ENCODE data around the gene RPS19. TPM values are rescaled to one million over a fixed set of nuclear protein-coding genes. Genes with fewer than 3 reads are reported as not detected.

RPS19 gene
- total and polyA plus RNA-seq, 4 donors: 275 to 655 (median 476) TPM

GRCh38 chr19:41897820-41898219, 37.8 kb downstream of the RPS19 start:
- TF ChIP-seq SP1 (IDR thresholded peaks at IDR 0.05) (no peak), YY1 (IDR thresholded peaks at IDR 0.05) (no peak), TAF1 (conservative IDR thresholded peaks at IDR 0.05) (no peak), JUND (IDR thresholded peaks at IDR 0.05) (no peak), FOXA2 (IDR thresholded peaks at IDR 0.05) (no peak), NR2F2 (IDR thresholded peaks at IDR 0.05) (no peak)
- TF ChIP-seq, protein P1, sequence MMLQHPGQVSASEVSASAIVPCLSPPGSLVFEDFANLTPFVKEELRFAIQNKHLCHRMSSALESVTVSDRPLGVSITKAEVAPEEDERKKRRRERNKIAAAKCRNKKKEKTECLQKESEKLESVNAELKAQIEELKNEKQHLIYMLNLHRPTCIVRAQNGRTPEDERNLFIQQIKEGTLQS (IDR thresholded peaks at IDR 0.05): no peak
- DNase-seq (ENCODE audit: low spot score): no peak
- Histone ChIP-seq H3K9me3 (ENCODE audit: control insufficient read depth in 4 of 4, low read length in 3 of 4) (no peaks in the 10 kb centered on the region), H3K27ac (ENCODE audit: low read depth in 1 of 2, low read length in 2 of 2) (no peak overlapping the region), H3K36me3 (ENCODE audit: control insufficient read depth in 4 of 4, insufficient read depth in 3 of 4, low read depth in 1 of 4, low read length in 3 of 4) (peaks cover 17 to 74% (median 22%) of the 10 kb centered on the region in 4 donors), H3K27me3 (ENCODE audit: control insufficient read depth in 4 of 4, insufficient read depth in 4 of 4, low read length in 3 of 4) (no peaks in the 10 kb centered on the region), H3K4me3 (ENCODE audit: low read depth in 1 of 3, low read length in 3 of 3) (no peak overlapping the region), H3K9ac (ENCODE audit: low read depth in 1 of 2, low read length in 2 of 2) (no peak overlapping the region), H3K4me1 (ENCODE audit: control insufficient read depth in 4 of 4, insufficient read depth in 4 of 4, low read length in 3 of 4) (no peaks in the 10 kb centered on the region)
- WGBS: 89% methylated on average over 24 of the region's 24 CpGs

DNA sequence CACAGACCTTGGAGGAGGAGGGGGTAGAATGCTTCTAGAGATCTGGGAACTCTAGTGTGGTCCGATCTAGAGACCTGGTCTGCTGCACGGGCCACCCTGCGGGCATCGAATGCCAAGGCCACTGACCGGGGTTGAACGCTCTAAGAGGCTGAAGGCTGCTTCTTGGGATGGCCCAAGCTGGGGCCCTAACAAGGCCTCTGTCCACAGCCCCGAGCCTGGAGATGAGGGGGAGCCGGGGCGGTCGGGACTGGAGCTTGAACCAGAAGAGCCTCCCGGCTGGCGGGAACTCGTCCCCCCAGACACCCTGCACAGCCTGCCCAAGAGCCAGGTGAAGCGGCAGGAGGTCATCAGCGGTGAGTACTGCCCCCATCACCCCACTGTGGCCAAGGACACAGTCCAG, 38.2 kb downstream of the RPS19 start:
- H3K27me3 ChIP-seq (ENCODE audit: control insufficient read depth in 4 of 4, insufficient read depth in 4 of 4, low read length in 3 of 4): no peaks in the 10 kb centered on the region
- no peak overlapping the region for H3K9ac ChIP-seq (ENCODE audit: low read depth in 1 of 2, low read length in 2 of 2)
- TF ChIP-seq JUND (IDR thresholded peaks at IDR 0.05): no peak
- TF ChIP-seq RXRA (IDR thresholded peaks at IDR 0.05): no peak
- no peak for TF ChIP-seq HNF4A (conservative IDR thresholded peaks at IDR 0.05)
- no peak for TF ChIP-seq MAX (IDR thresholded peaks at IDR 0.05)
- no peak for TF ChIP-seq SP1 (IDR thresholded peaks at IDR 0.05)
- TF ChIP-seq YY1 (IDR thresholded peaks at IDR 0.05): no peak
- no peak for TF ChIP-seq NR2F2 (IDR thresholded peaks at IDR 0.05)
- no peak for TF ChIP-seq HNF4G (IDR thresholded peaks at IDR 0.05)
- H3K4me1 ChIP-seq (ENCODE audit: control insufficient read depth in 4 of 4, insufficient read depth in 4 of 4, low read length in 3 of 4): no peaks in the 10 kb centered on the region
- H3K36me3 ChIP-seq (ENCODE audit: control insufficient read depth in 4 of 4, insufficient read depth in 3 of 4, low read depth in 1 of 4, low read length in 3 of 4): peaks cover 17 to 76% (median 26%) of the 10 kb centered on the region in 4 donors
- no peak for DNase-seq (ENCODE audit: low spot score)
- no peaks in the 10 kb centered on the region for H3K9me3 ChIP-seq (ENCODE audit: control insufficient read depth in 4 of 4, low read length in 3 of 4)
- no peak overlapping the region for H3K27ac ChIP-seq (ENCODE audit: low read depth in 1 of 2, low read length in 2 of 2)
- 94% methylated on average over 15 of the region's 15 CpGs for WGBS
- no peak overlapping the region for H3K4me3 ChIP-seq (ENCODE audit: low read depth in 1 of 3, low read length in 3 of 3)

DNA sequence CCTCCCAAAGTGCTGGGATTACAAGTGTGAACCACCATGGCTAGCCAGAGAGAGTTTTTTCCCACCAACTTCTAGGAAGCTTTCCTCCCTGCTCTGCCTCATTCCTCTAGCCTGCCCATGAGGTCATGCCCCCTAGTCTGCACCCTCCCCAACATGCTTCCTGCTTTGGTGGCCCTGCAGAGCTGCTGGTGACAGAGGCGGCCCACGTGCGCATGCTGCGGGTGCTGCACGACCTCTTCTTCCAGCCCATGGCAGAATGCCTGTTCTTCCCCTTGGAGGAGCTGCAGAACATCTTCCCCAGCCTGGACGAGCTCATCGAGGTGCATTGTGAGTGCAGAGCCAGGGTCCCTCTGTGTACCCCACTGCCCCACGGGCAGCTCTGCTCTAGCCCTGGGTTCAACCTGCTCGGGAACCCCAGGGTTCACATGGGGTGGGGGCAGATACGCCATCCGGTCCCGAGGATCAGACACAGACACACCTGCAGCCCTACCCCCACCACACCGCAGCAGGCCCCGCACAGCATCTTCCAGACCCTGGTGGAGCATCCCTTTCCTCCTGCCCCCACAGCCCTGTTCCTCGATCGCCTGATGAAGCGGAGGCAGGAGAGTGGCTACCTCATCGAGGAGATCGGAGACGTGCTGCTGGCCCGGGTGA, 41.8 kb downstream of the RPS19 start:
- no peak for DNase-seq (ENCODE audit: low spot score)
- Histone ChIP-seq H3K9ac (ENCODE audit: low read depth in 1 of 2, low read length in 2 of 2) (no peak overlapping the region), H3K4me3 (ENCODE audit: low read depth in 1 of 3, low read length in 3 of 3) (no peak overlapping the region), H3K9me3 (ENCODE audit: control insufficient read depth in 4 of 4, low read length in 3 of 4) (no peaks in the 10 kb centered on the region), H3K27me3 (ENCODE audit: control insufficient read depth in 4 of 4, insufficient read depth in 4 of 4, low read length in 3 of 4) (no peaks in the 10 kb centered on the region), H3K4me1 (ENCODE audit: control insufficient read depth in 4 of 4, insufficient read depth in 4 of 4, low read length in 3 of 4) (peaks cover 0 to 7% (median 4%) of the 10 kb centered on the region in 4 donors), H3K36me3 (ENCODE audit: control insufficient read depth in 4 of 4, insufficient read depth in 3 of 4, low read depth in 1 of 4, low read length in 3 of 4) (peaks cover 24 to 82% (median 28%) of the 10 kb centered on the region in 4 donors), H3K27ac (ENCODE audit: low read depth in 1 of 2, low read length in 2 of 2) (no peak overlapping the region)
- TF ChIP-seq, protein P2, sequence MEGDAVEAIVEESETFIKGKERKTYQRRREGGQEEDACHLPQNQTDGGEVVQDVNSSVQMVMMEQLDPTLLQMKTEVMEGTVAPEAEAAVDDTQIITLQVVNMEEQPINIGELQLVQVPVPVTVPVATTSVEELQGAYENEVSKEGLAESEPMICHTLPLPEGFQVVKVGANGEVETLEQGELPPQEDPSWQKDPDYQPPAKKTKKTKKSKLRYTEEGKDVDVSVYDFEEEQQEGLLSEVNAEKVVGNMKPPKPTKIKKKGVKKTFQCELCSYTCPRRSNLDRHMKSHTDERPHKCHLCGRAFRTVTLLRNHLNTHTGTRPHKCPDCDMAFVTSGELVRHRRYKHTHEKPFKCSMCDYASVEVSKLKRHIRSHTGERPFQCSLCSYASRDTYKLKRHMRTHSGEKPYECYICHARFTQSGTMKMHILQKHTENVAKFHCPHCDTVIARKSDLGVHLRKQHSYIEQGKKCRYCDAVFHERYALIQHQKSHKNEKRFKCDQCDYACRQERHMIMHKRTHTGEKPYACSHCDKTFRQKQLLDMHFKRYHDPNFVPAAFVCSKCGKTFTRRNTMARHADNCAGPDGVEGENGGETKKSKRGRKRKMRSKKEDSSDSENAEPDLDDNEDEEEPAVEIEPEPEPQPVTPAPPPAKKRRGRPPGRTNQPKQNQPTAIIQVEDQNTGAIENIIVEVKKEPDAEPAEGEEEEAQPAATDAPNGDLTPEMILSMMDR (IDR thresholded peaks at IDR 0.05; ENCODE audit: low read depth, low read length, missing input control): no peak
- TF ChIP-seq, protein P1 (IDR thresholded peaks at IDR 0.05): no peak
- no peak for TF ChIP-seq EGR1 (IDR thresholded peaks at IDR 0.05; ENCODE audit: low read depth in 2 of 2)
- TF ChIP-seq SP1 (IDR thresholded peaks at IDR 0.05): no peak
- TF ChIP-seq MAX (IDR thresholded peaks at IDR 0.05): no peak
- no peak for TF ChIP-seq HNF4G (IDR thresholded peaks at IDR 0.05)
- no peak for TF ChIP-seq TAF1 (conservative IDR thresholded peaks at IDR 0.05)
- TF ChIP-seq JUND (IDR thresholded peaks at IDR 0.05): no peak
- TF ChIP-seq RXRA (IDR thresholded peaks at IDR 0.05): no peak
- 91% methylated on average over 21 of the region's 21 CpGs for WGBS
